Lower leg skin (tissue), 3 donors: ENCODE measurements around the gene TRMT1.

Experiments
- CTCF ChIP-seq, 3 donors: fragments of 450-650 bp; IDR thresholded peaks; one replicate each; pipeline ENCODE4 v1.5.1; 2016; ENCODE audit warnings: antibody characterized with exemption in 3 of 3, mild to moderate bottlenecking in 3 of 3, moderate library complexity in 2 of 3
- POLR2A ChIP-seq, 2 donors: fragments of 450-650 bp; IDR thresholded peaks; one replicate each; pipeline ENCODE4 v1.6.1; 2016 to 2017; ENCODE audit warnings: antibody characterized with exemption in 2 of 2, mild to moderate bottlenecking in 1 of 2, moderate library complexity in 1 of 2

DNA sequence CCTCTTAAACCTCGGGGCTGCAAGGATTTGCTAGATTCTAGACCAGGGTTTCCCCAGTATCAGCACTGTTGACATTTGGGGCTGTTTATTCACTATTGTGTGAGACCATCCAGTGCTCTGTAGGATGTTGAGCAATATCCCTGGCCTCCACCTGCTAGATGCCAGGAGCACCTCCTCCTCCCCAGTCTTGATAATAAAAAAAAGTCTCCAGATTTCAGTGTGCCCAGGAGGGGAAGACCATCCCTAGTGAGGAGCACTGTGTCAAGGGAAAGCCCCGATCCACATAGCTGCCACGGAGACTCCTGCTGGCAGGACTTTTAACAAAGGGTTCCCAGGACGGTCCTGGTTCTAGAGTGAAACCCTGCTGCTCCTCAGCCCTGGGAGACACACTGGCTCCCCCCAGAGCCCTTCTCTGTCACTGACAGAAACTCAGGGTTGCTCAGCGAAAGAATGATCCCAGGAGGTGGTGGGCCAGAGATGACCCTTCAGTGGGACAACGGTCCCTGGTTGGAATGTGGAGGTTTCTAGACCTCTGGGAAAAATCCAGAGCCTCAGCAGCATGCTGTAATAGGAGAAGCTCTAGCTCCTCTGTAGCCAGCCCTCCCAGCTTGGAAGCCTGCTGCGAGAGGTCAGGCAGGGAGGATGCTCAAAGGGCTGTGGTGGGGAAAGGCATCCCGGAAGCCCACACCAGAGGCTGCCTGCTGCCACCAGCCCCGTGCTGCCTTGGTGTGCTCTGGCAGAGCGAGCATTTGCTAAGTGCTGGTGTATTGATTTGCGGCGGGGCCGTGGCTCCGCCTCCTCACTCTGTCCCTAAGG, 34.1 kb downstream of the TRMT1 start:
- TF ChIP-seq CTCF (IDR thresholded peaks at IDR 0.05) (no peak), POLR2A (IDR thresholded peaks at IDR 0.05) (no peak)
